Measurements from ENCODE around the gene PANX1. TPM values are rescaled to one million over a fixed set of nuclear protein-coding genes. Genes with fewer than 3 reads are reported as not detected.

Gene PANX1
- total RNA-seq: 21.6 and 27.2 TPM in 2 replicates

GRCh38 chr11:94128746-94129511, at the start of gene PANX1:
Gene PANX1, plus strand, starts transcription at chr11:94128841. Its CDS starts 472 bp downstream, at chr11:94129313.

Other genes with a start within 250 kb of the PANX1 start
- not detected in 2 replicates for gene HEPHL1, start 107.5 kb upstream of the PANX1 start, total RNA-seq
- not detected in 2 replicates for gene IZUMO1R, start 175.7 kb downstream of the PANX1 start, total RNA-seq

All from endothelial cell of coronary artery (primary cell).